HG03457 (cell line): Measurements from ENCODE around the gene PEX11A.

Source experiments
- ATAC-seq: cut with Tn5 transposase; IDR thresholded peaks from one replicate; pipeline ENCODE4 v1.9.1; 2021; ENCODE audit warnings: moderate number of reproducible peaks; ENCODE audit not compliant: unreplicated experiment

Gene PEX11A

GRCh38 chr15:89677381-89677780, 13.2 kb downstream of the PEX11A start:
- no peak for ATAC-seq

- ATAC-seq, result no peak
These were observed 14.9 kb downstream of the PEX11A start for GRCh38 chr15:89675606-89676005.

GRCh38 chr15:89674526-89674925, 16.0 kb downstream of the PEX11A start:
- ATAC-seq, result no peak

GRCh38 chr15:89673165-89673512, 17.4 kb downstream of the PEX11A start:
- no peak for ATAC-seq

DNA sequence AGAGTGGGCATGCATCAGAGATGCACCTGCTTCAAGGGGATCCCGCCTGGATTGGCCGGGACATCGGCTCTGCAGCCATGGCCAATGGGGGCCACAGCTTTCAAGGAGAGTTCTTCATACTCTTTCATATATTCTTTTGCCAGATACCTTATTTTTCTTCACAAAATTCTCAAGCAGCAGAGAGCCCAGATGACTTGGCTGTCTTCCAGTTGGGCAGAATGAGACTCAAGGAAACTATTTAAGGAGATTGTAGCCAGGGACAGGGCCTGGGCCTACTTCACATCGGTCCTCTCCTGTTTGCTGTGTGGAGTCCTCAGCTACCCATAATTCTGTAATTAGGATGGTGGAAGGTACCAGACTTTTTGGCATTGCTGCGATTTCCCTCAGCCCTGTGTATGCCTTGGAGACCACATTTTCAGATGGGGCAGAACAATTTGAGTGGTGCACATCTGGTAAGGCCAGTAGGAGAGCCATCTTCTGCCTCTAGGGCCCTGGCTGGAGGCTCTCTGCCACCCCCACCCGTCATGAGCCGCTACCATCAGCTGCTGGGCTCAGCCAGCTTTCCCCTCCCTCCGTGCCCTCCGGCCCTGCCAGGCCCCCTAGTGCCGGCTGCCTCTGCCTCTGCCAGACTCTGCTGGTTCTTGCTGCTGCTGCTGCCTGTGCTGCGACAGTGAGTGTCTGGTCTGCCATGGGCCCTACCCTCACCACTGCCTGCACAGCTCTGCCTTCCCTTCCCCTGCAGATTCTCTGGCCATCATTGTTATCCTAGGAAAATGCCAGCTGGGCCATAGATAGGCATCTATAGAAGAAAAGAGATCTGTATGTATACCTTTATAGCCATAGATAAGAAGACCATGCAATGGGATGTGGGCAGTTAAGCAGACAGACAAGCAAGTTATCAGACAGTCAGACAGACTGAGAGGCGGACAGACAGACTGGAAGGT, 18.1 kb downstream of the PEX11A start:
- ATAC-seq, result no peak

DNA sequence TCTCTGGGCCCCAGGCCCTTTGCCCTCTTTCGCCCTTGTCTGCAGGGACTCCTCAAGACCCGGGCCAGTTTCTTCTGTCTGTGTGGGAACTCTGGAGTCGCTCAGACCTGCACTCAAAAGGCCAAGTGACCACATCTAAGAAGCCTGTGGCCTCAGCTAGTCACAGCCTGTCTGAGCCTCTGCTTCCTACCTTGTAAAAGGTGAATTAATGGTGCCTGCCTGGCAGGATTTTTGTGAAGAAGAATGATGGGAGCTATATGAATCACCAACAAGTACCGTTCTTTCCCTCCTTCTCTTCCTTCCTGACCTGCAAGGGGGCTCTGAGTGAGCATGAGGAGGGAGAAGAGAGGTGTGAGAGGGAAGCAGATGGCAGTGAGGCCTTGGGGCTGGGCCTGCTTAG, 18.9 kb downstream of the PEX11A start:
- ATAC-seq, result no peak

- no peak for ATAC-seq
These were observed 19.5 kb downstream of the PEX11A start for GRCh38 chr15:89670971-89671560.

DNA sequence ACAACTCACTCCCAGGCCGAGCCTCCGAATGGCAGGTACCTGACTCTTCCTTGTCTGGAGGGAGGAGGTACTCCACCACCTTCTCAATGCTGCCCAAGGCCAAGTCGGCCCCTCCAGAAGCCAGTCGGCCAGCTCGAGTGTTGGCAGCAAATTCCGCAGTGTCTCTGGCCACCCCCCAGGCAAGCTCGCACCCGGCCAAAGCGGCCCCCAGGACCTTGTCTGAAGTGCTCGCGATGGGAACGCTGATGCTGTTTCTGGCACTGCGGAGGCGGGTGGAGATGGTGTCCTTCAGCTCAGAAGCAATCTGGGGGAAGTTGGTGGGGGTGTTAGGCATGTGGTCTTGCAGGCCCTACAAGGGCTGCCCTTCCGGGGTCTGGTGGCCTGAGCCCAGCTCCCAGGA, 20.6 kb downstream of the PEX11A start:
- ATAC-seq, result no peak

DNA sequence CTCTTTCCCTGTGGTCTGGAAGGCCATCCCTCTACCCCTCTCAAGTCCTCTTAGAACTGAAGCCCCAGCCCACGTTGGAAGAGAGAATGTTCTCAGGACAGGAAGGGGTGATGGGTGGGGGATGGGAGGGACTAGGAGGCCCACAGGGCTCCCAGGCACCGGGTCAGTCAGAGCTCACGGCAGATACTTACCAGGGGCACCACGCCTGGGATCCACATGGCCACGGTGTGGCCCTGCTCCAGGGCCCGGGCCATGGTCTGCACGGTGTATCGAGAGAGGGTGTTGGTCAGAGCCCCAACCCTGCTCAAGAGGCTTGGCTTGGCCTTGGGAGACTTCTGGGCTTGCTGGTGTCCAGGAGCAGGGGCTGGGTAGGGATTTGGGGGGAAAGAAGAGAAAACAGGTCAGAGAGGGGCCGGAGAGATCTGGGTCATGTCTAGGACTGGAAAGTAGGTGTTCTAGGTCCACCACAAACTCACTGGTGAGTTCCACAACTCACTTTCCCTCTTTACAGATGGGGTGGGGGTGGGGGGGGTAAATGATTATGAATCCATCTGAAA, 21.2 kb downstream of the PEX11A start:
- no peak for ATAC-seq

- no peak for ATAC-seq
These were observed 22.4 kb downstream of the PEX11A start for GRCh38 chr15:89668171-89668570.

DNA sequence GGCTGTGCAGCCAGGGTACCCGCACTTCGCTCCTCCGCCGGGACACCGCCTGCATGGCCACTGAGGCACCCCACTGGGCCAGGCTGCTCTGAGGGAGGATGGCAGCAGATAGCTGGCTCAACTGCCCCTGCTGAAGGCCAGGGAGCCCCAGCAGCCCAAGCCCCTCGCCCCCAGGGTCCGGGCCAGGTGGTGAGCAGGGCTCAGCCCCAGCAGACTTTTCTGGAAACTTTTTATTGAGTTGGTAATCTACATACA, 22.9 kb downstream of the PEX11A start:
- no peak for ATAC-seq

GRCh38 chr15:89666858-89667705, 23.5 kb downstream of the PEX11A start:
- ATAC-seq, result no peak

- ATAC-seq, result no peak
These were observed 24.2 kb downstream of the PEX11A start for GRCh38 chr15:89666184-89666857.

DNA sequence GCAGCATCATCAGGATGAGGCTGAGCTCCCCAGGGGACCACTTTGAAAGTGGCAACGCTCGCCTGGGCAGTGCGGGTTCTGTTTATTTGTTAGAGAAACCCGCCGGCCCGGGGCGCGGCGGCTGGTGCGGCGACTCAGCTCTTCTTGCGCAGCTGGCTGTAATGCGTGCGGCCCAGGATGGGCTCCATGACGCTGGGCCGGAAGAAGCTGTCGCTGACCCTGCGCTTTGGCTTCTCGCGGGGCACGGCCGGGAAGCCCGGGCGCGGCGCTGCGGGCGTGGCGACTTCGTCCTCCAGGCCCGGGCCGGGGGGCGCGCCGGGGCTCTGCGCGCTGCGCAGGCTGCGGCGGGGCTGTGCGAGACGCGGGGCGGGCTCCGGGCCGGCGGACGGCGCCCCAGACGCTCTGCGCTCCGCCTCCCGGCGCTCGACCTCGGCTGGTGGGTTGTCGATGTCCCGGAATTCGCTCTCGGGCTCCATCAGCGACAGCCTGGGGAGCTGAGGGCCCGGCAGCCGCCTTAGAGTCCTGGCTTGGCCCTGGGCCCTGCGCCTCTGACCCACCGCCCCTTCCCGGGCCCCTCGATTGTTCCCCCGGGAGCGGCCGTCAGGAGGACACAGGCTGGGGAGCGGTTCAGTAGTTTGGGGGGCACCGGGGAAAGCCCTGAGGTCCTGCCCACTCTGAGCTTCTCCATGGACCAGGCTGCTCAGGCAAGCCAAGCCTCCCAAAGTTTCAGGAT, 24.9 kb downstream of the PEX11A start:
- no peak for ATAC-seq

GRCh38 chr15:89664441-89665350, 25.9 kb downstream of the PEX11A start:
- ATAC-seq, result no peak

DNA sequence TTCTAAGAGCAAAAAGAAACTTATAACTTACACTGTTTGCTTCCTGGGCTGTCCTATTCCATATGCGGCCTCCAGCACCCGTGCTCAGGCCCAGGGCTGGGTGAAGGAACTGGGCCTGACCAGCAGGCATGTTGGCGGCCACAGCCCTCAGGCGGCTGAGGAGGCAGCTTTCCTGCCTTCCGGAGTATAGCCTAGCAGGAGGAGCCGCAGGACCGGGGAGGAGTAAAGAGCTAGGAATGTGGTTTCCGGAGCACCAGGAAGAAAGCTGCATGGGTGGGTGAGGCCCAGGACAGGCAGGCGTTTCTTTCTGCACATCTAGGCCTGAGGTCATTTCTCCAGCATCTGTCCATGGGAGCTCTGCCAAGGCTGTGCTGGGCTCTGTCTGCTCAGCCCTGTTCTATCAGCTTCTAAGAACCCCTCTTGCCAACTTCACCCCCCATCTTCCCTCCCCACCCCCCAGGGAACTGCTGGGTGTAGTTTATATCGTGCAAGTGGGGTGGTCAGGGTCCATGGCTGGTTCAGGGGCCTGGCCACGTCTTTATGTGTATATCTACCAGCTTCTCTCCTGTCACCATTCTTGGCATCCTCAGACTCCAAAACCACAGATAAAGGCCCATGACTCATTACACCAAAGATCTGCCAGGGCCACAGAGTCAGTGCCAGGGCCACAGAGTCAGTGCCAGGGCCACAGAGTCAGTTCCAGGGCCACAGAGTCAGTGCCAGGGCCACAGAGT, 27.5 kb downstream of the PEX11A start:
- ATAC-seq, result no peak

GRCh38 chr15:89660556-89660955, 30.0 kb downstream of the PEX11A start:
- no peak for ATAC-seq

- ATAC-seq, result no peak
These were observed 31.3 kb downstream of the PEX11A start for GRCh38 chr15:89659295-89659694.
